ENCODE data around the gene CSPG5. TPM values are rescaled to one million over a fixed set of nuclear protein-coding genes. Genes with fewer than 3 reads are reported as not detected.

The CSPG5 gene
- total RNA-seq, 1 donor from 2014 or later = 0.40 TPM

DNA sequence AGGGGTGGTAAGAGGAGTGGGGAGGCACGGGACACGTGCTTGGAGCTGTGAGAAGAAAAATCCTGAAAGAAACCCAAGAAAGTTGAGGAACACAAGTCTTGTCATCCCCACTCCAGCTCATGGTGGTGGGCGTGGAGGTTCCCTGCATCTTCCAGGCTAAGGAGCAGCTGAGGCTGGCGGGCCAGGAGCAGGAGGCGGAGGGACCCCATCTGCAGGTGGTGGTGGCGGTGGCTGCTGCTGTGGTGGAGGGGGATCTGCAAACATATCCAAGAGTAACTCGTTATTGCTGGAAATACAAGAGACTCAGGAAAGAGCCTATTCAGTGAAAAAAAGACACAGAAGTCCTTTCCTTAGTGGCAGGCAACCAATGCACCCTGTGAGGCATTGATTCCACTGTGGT lies 9.4 kb upstream of the CSPG5 start:
- no peak for DNase-seq (ENCODE audit: low read depth)

DNA sequence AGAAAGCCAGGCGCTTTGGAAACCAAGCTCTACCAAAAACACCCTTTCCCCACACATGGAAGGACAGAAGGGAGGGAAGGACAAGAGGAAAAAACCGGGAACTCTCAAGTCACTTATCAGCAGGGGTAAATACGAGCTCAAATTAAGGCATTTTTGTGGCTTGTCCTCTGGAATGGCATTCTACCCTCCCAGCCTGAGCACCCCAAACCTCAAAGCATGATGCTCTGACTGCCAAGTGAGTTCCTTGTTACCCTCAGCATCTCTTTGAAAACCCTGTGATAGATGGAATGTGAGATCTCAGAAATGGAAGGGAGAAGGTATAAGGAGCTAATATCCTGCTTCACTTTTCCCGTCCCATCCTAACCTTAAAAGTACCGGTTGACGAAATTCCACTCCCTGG lies 8.1 kb upstream of the CSPG5 start:
- DNase-seq (ENCODE audit: low read depth) = no peak

DNA sequence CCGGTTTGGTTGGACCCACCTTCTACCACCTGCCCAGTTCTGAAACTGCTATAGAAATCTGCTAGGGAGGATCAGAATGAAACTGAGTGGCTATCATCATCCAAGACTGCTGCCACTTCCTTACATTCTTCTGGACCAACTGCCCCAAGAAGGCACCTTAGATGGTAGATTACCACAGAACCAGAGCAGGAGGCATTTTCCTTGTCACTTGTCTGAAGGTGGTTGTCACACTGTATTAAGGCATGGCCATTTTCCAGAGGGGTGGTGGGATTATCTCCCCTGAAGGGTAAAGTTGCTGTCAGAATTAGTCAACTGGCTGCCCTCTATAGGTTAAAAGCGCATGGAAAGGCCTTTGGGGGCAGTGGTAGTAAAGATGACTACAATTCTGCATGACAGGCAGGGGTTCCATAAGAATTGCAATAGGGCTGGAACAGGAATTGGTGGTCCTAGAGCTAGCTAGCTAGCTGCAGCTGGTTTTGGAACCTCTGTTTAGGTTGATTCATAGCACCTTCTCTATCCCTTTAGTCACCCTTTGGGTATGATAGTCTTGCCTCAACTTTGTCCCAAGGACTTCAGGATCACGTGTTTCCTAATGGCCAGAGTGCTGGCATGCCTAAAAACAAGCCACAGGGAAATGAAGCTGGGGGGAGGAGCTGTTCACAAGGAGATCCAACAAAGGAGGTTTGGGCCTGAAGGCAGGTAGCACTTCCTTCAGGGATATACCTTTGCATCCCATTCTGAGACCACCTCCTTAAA lies 4.8 kb upstream of the CSPG5 start:
- DNase-seq (ENCODE audit: low read depth) = peak; percentile 28

DNA sequence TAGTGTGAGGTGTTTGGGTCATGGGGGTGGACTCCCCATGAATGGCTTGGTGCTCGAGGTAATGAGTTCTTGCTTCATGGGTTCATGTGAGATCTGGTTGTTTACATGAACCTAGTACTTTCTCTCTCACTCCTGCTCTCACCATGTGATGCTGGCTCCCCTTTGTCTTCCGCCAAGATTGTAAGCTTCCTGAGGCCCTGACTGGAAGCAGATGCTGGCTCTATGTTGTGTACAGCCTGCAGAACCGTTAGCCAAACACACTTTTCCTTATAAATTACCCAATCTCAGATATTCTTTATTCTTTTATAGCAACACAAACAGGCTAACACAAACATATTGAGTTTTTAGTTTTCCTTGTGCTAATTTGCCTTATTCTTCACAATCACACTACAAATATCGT lies 3.2 kb upstream of the CSPG5 start:
- DNase-seq (ENCODE audit: low read depth) = no peak

DNA sequence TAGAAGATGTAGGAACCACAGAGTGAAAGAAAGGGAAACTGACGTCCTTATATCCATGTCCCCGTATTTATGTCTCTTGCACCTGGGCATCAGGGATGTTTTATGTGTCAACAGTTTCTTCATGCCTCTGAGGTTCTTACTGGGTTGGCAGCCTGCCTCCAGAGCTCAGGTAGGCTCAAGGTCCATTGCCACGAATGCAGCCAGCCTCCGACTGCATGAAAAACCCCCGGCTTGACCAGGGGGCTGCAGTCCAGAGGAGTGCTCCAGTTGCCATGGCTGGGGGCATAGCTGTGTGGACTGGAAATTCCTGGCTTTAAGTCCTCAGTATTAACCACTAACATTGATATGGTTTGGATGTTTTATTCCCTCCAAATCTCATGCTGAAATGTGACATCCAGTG lies 2.8 kb upstream of the CSPG5 start:
- no peak for DNase-seq (ENCODE audit: low read depth)

DNA sequence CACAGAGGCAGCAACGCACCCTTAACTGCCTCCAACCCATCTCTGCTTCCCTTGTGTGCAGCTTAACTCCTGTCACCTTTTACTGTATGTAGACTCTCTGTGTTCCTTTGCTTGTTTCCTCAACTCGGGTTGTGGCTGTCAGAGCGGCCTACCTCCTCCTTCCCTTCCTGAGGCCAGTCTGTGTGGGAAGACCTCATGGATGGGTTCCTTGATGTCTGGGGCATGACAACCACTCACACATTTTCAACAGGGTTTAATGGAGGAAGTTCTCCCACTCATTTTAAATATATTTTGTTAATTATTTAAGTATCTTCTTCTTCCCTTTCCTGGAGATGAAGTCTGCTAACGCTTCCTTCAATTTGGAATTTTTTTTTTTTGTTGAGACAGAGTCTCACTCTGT lies 1.8 kb upstream of the CSPG5 start:
- no peak for DNase-seq (ENCODE audit: low read depth)

DNA sequence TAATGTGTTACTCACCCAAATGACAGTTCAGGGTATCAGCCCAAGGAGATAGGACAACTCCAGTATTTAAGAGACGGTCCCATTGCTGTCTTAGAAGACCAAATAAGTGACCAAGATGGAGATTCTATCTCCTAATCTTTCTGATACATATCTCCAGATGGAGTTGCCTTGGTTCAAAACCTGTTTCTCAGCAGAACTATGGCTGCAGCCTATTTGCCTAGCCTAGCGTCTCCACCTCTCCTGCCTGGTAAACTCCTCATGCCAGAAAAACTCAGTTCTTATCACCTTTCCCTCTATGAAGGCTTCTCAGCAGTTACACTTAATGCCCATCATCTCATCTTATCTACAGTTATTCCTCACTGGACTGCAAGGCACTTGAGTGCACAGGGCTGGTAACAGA lies 1.2 kb upstream of the CSPG5 start:
- DNase-seq (ENCODE audit: low read depth) = no peak

DNA sequence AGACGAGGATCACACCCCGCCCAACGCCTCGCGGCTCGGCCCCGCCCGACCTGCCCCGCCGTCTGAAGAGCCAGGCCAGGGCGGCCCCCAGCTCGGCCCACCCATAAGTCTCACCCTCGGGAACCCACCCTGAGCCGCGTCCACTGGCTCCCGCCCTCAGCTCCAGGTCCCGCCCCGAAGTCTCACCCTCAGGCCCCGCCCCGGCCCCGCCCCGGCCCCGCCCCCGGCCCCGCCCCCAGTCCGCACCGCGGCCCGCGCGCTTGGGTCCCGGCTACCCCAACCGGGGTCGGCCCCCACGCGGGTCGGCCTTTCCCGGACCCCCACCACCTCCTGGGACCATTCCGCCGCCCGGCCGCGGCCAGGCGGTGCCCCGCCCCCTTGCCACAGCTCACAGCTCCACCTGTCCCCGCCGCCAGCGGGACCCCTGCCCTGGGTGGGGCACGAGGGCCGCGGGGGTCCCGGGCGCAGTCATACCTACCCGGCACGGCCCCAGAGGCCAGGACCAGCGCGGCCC lies 489 bp downstream of the CSPG5 start:
- DNase-seq (ENCODE audit: low read depth) = no peak

DNA sequence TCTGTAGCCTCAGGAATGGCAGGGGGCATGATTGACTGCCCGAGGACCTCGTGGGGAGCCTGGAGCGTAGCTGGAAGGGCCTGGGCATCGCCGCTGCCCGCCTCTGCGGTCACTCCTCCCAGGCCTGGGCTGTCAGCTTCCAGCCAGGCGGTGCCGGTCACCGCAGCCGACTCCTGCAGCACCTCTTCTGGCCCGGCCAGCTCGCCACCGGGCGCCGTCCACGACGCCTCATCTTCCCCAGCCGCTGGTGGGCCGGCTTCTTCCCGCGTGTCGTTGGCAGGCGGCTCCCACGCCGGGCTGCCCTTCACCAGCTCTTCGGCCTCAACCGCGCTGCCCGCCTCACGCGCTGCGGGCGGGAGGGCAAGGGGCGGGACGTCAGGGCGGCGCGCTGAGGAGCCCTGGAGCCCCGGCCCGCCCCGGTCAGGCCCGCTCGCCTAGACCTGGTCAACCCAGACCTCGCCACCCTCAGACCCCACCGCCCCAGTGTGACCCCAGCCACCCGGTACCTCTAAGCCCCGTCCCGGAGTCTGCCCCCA lies 1.0 kb downstream of the CSPG5 start:
- no peak for DNase-seq (ENCODE audit: low read depth)

DNA sequence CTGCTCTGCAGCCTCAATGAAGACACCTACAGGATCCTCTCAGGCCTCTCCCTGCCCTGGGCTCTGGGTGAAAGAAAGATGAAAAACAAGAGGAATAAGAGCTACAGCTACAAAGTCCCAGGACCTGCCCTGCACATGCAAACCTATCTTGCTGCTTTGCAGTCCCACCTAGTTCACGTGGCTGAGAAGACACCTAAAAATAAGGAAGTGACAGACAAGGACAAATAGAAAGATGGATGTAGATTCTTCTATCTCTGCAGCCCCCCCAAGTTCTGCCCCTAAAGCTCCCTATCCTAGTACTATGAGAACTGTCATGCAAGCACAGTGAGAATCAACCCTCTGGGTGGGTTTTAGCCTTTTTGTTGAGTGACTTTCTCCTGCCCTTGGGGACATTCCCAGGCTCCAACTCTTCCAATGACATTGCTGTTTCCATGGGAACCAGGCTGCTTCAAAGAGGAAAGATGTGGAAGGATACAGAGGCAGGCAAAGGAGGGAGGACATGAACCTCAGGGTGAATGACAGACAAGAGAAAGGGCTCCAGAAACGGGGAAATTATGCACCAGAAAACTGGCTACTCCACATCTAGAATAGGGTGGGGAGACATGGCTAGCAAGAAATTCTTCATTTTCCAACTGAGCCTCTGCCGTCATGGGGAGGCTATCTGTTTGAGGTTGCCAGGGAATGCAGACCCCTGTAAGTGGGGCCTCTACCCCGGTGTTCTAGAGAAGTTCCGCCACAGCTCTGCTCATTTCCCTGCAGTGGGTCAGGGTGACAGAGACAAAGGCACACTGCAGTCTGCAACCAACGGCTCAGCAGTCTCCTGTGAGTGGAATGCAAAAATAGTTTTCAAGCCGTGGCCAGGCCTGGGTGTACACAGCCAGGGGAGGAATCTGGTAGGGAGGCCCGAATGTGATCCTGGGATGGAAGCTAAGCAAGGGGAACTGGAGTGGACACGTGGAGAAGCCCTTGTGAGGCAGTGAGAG lies 5.2 kb downstream of the CSPG5 start:
- DNase-seq (ENCODE audit: low read depth) = no peak

DNA sequence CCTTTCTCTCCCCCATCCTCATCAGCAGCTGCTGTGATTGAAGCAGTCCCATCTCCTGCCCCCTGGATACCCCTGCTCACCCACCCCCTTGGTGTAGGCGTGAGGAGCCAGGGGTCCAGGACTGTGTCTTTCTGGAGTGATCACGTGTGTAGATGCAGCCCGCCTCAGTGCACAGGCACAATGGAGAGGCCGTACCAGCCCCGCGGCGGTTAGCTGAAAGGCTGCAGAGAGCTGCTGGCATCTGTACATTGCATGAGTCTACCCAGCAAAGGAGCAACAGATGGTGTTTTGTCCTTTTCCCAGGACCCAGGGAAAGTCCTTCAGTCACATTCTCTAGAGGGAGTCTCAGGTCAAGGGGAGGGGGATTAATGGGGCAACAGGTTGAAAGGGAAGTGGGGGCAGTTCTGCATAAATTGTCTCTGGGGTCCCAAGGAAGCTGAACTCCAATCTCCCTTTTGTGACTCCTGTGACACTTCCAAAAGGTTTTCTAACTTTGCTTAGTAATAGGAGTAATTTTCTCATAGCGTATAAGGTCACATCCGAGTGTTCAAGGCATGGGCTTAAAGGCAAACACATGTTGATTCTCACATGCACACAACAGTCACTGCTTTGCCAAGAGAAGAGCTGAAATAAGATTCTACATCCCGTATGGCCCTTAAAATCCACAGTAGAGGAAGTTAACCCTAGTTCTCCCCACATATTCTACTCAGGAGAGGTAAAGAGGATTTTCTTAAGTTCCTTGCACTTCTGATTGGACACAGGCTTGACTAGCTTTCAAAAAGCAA lies 7.1 kb downstream of the CSPG5 start:
- no peak for DNase-seq (ENCODE audit: low read depth)

DNA sequence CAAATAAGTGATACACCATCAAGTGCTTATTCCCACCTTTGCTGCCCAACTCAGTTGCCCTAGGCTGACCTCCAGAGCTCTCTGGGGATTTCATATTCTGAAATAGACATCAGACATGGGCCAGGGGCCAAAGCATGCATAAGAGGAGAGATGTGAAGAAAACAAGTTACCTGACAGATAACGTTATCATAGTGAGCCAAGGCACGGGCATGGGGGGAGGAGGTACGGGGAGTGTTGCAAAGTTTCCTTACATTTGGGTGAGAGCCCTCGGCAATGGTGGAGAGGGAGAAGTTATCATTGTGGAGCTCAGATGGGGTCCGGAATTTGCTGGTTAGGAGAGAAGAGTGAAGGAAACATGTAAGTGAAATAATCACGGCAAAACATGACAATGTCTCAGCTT lies 9.8 kb downstream of the CSPG5 start:
- DNase-seq (ENCODE audit: low read depth) = no peak

DNA sequence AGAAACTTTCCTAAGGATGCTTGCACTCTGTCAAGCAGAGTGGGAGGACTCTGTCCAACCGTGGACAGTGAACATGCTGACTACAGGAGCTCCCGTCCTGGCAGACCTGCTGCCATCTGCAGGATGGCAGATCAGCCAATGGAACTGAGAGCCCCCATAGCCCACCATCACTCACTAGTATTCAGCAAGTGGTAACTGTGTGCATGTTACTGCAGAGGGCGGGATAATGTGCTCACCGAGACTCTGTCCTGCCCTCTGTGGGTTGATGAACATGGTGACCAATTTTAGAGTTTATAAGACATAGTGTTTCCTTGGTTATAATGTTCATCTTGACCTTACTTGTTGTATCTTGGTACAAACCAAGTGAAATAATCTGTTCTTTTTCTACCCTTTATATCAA lies 11.5 kb downstream of the CSPG5 start:
- no peak for DNase-seq (ENCODE audit: low read depth)

DNA sequence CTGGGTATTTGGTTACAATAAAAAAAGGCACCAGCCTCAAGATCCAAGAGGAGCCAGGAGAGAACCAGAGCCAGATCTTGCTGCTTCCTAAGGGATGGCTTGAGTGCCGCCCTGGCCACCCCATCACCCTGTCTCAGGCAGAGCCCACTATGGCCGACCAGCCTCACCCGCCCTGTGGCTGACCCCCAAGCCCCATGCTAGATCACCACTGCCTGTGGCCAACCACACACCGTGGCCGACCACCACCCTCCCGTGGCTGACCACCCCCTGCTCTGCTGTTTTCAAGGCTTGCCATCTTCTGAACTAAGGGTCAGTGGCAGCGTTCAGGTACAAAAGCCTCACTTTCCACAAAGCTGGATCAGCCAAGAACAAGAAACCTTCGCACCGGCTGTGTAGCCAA lies 12.0 kb downstream of the CSPG5 start:
- no peak for DNase-seq (ENCODE audit: low read depth)

DNA sequence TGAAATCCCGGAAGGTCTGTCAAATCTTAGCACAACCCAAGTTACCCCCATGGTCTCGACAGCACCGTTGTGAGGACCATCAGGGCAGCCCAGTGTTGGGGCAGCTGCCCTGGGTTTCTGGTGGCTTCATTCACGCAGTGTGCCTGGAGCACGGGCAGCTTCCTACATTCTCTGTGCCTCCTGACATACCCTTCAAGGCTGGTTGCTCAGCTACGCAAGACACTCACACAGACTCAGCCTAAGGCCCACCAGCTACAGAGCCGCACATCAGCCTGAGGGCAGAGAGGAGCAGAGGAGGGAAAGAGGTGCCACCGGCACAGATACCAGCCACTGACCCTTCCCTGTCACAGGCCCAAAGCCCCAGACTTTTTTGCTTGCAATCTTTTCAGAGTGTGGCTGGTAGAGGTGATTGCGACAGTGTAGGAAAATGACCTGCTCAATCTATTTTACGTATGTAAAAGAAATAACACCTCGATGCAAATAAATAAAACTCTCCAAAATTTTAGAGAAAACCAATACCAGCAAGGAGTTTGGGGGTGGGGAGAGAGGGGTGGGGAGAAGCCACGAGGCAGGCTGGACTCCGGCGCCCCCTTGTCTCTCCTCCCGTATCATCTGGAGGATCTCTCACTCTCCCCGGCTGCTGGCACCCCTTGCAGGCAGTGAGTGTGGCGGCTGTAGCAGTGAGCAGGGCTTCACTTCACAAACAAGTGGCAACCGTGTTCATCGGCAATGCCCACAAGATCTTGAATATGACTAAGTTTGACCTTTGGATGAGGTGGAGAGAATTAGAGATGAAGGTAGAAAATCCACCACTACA lies 12.7 kb downstream of the CSPG5 start:
- no peak for DNase-seq (ENCODE audit: low read depth)

DNA sequence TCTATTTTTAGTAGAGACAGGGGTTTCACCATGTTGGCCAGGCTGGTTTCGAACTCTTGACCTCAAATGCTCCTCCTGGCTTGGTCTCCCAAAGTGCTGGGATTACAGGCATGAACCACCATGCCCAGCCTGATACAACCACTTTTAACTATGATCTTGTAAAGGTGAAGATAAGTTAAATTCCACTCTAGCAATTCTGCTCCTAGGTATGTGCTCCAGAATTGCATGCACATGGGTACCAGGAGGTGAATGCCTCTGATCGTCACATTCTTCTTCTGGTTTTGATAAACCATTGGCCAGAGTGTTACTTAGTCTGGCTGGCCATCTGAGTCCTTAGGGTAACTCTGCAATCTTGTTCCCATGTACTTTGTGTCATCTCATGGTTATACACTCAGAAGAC lies 22.3 kb downstream of the CSPG5 start:
- no peak for DNase-seq (ENCODE audit: low read depth)

DNA sequence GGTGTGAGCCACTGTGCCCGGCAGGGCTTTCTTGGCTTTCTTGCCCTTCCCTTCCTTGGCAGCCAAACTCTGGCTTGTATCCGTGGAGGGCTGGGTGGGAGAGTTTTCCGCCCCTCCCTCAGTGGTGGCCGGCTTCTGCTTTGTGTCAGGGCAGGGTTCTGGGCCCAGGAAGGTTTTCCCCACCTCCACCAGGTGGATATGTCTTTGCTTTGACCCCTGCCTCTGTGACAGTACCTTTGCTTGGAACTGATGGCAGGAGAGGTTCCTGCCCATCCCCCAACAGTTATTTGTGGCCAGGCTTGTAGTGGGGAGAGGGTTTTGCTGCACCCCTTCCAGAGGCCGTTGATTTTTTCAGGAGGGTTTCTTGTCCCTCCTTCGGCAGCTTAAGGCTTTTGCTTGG lies 24.3 kb downstream of the CSPG5 start:
- DNase-seq (ENCODE audit: low read depth) = no peak

DNA sequence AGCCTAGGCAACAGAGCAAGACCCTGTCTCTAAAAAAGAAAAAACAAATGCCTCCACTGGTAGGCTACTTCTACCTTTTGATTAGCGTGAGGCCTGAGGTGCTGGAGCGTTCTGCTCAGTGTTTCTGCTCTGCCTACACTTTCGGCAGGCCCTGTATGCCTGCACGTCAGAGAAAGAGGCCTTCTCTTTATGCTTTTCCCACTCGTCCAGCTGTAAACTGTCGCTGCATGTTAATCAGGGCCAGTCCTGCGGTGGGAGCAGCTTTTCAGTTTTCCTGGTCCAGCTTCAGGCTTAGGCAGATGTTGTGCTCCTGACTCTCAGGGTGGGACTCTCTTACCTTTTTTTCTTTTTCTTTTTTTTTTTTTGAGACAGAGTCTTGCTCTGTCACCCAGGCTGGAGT lies 25.3 kb downstream of the CSPG5 start:
- DNase-seq (ENCODE audit: low read depth) = no peak

DNA sequence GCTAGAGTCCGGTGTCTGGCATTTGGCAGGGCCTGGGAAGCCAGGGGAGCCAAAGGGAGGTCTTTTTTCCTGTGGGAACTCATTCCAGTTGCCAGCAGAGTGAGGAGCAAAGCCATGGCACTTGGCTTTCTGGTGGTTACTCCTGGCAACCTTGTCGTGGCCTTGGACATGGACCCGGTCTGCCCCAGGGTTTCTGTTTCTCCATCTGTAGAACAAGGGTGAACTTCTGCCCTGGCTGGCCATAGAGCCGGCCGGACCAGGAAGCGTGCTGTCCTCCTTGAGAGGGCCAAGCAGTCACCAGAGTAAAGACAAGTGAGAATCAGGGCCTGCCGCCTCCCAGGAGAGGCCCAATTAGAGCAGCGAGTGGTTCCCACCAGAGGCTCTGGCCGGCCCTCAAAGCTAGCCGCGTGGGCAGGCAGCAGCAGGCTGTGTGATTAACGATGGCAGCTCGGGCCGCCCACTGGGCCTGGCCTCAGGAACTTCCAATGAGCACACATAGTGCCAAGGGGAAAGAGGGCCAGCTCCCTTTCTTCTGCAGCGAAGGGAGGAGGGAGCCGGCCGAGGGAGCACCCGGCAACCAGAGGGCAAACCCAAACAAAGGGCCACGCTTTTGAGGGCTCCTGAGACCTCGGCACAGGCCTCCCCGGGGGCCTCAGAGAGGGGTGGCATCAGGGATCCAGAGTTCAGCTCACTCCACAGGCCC lies 36.0 kb downstream of the CSPG5 start:
- no peak for DNase-seq (ENCODE audit: low read depth)

DNA sequence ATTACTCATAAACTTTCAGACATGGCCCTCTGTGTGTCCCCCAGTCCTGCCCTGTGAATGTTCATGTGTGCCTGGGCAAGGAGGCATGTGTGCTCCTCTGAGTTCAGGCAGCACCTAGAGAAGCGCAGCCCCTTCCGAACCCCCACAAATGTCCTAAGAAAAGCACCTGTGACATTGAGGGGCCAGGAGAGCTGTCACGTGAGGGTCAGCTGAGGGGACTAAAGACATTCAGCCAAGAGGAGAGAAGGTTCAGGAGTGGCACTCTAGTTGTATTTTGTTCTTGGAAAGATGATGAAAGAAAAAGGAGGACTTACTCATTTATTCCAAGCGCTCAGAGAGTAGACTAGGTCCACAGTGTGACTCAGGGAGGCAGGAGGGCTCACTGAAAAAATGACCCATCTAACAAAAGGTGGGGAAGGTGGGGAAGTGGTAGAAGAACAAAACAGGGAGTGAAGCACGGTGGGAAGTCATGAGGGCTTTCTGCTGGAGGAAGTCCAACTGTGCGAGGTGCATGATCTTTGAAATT lies 37.0 kb downstream of the CSPG5 start:
- no peak for DNase-seq (ENCODE audit: low read depth)
